ENCODE results near the gene TJP2. TPM values are rescaled to one million over a fixed set of nuclear protein-coding genes. Genes with fewer than 3 reads are reported as not detected.

The TJP2 gene
- total and polyA plus RNA-seq, 2 donors (not counting 3 experiments of a cell fraction or from before 2014, with no cell fraction given), result 83.0 to 168 TPM

GRCh38 chr9:69255591-69255990, 81.5 kb downstream of the TJP2 start:
- intact Hi-C loops (cut with micrococcal nuclease) (no loop called here), dilution Hi-C loops (cut with MboI; ENCODE audit: extremely low pct_ligation_motif_present, low sequenced_read_pairs) (no loop called here)
- no TSS peak for BruUV-seq (replicated peaks)
- TF ChIP-seq CTCF (IDR thresholded peaks at IDR 0.05; ENCODE audit: extremely low read depth in 1 of 2, insufficient read depth in 1 of 2, low read depth in 1 of 2, low read length in 2 of 2), result no peak
- no peak for TF ChIP-seq MAX (IDR thresholded peaks at IDR 0.05; ENCODE audit: insufficient read depth, insufficient read length)
- TF ChIP-seq EZH2 (IDR thresholded peaks at IDR 0.05; ENCODE audit: borderline replicate concordance, low read depth, low read length, severe bottlenecking), result no peak
- TF ChIP-seq JUN (IDR thresholded peaks at IDR 0.05; ENCODE audit: borderline replicate concordance, insufficient read depth, insufficient read length, low read depth), result no peak
- no peak for TF ChIP-seq FOS (IDR thresholded peaks at IDR 0.05; ENCODE audit: borderline replicate concordance, insufficient read depth, low read length)
- TF ChIP-seq POLR2A (IDR thresholded peaks at IDR 0.05; ENCODE audit: low read depth, low read length), result no peak
- no peak for TF ChIP-seq GATA2 (IDR thresholded peaks at IDR 0.05; ENCODE audit: insufficient read depth, insufficient read length, low read depth, low read length)
- TF ChIP-seq MYC (IDR thresholded peaks at IDR 0.05; ENCODE audit: low read depth, low read length), result no peak
- no peak for TF ChIP-seq POLR2AphosphoS5 (IDR thresholded peaks at IDR 0.05; ENCODE audit: insufficient read depth, low read depth, low read length)
- no peak overlapping the region for H3K9ac ChIP-seq (replicated peaks; ENCODE audit: extremely low read depth, insufficient read depth, low read length)
- H2AFZ ChIP-seq (ENCODE audit: low read depth, low read length), result no peak overlapping the region
- ChIA-PET POLR2A (no interaction called here), CTCF (no interaction called here)
- no peaks in the 10 kb centered on the region for H3K9me3 ChIP-seq (replicated peaks; ENCODE audit: control insufficient read depth, insufficient read depth, low read length)
- H3K4me3 ChIP-seq (replicated peaks in 1 of 3; ENCODE audit: insufficient read depth in 1 of 3, low read depth in 1 of 3, low read length in 3 of 3), result no peak overlapping the region
- no peaks in the 10 kb centered on the region for H4K20me1 ChIP-seq (replicated peaks; ENCODE audit: control insufficient read depth, extremely low read depth, insufficient read depth, low read length)
- peaks cover 18% of the 10 kb centered on the region for H3K4me1 ChIP-seq (ENCODE audit: control insufficient read depth, extremely low read depth, insufficient read depth, low read length)
- FAIRE-seq (no peak), DNase-seq (ENCODE audit: low read depth, low spot score) (no peak)
- H3K79me2 ChIP-seq (ENCODE audit: control insufficient read depth, insufficient read depth, low read length), result no peaks in the 10 kb centered on the region
- H3K27me3 ChIP-seq (ENCODE audit: control insufficient read depth in 2 of 2, insufficient read depth in 2 of 2, low read length in 2 of 2), result no peaks in the 10 kb centered on the region
- H3K4me2 ChIP-seq (ENCODE audit: insufficient read depth, low read length), result no peak overlapping the region
- H3K36me3 ChIP-seq (ENCODE audit: control insufficient read depth in 2 of 2, extremely low read depth in 1 of 2, insufficient read depth in 2 of 2, low read length in 2 of 2), result peaks cover 8 to 14% of the 10 kb centered on the region in 2 experiments
- no peak overlapping the region for H3K27ac ChIP-seq (ENCODE audit: insufficient read depth, low read depth, low read length)
- no peaks in the 10 kb centered on the region for H3K9me1 ChIP-seq (replicated peaks; ENCODE audit: control insufficient read depth, extremely low read depth, insufficient read depth, low read length)

All from endothelial cell of umbilical vein (primary cell).